Muscle of arm (tissue), 12 donors: ENCODE data around the gene ADCY5. TPM values are rescaled to one million over a fixed set of nuclear protein-coding genes. Genes with fewer than 3 reads are reported as not detected.
A peak's percentile ranks its signal among the peaks of the same experiment; 100 is the strongest.
"Not testable (repeated sequence)": the region's sequence is repeated elsewhere in the genome, so short reads cannot be mapped to it uniquely, and the experiment has no call there.

Source experiments
- DNase-seq: peaks from one replicate; pipeline ENCODE4 v3.0.0-alpha.2; 2013
- polyA plus RNA-seq, 12 donors: library from polyadenylated mRNA; unstranded; fragments of 120-200 nt; gene quantifications; one replicate each; pipeline ENCODE4 v1.2.1, GENCODE V29; 2013; ENCODE audit not compliant: insufficient read length in 12 of 12

The ADCY5 gene
- polyA plus RNA-seq, 12 donors: 2.5 to 10.5 (median 4.3) TPM; not detected in 1

GRCh38 chr3:123270818-123271217 is 178.1 kb downstream of the ADCY5 start:
- DNase-seq: no peak

GRCh38 chr3:123267821-123268220 is 181.1 kb downstream of the ADCY5 start:
- DNase-seq: no peak

- DNase-seq: no peak
Observed at GRCh38 chr3:123263941-123264340, 184.9 kb downstream of the ADCY5 start.

GRCh38 chr3:123262868-123263267 is 186.0 kb downstream of the ADCY5 start:
- no peak for DNase-seq

- DNase-seq: no peak
Observed at GRCh38 chr3:123262226-123262625, 186.7 kb downstream of the ADCY5 start.

GRCh38 chr3:123261666-123262065 is 187.2 kb downstream of the ADCY5 start:
- no peak for DNase-seq

- DNase-seq: peak; percentile 38
Observed at GRCh38 chr3:123258811-123259420, 190.0 kb downstream of the ADCY5 start.

GRCh38 chr3:123258359-123258758 is 190.5 kb downstream of the ADCY5 start:
- no peak for DNase-seq

GRCh38 chr3:123256256-123256655 is 192.6 kb downstream of the ADCY5 start:
- DNase-seq: no peak

- peak; percentile 35 for DNase-seq
Observed at GRCh38 chr3:123246866-123247265, 202.0 kb downstream of the ADCY5 start.

- DNase-seq: no peak
Observed at GRCh38 chr3:123244128-123244527, 204.8 kb downstream of the ADCY5 start.

- DNase-seq: no peak
Observed at GRCh38 chr3:123239756-123240155, 209.1 kb downstream of the ADCY5 start.

GRCh38 chr3:123239186-123239585 is 209.7 kb downstream of the ADCY5 start:
- not testable (repeated sequence) for DNase-seq

- no peak for DNase-seq
Observed at GRCh38 chr3:123236902-123237301, 212.0 kb downstream of the ADCY5 start.

Other genes starting within 250 kb of the ADCY5 start
- gene SEC22A, start 247.1 kb downstream of the ADCY5 start, polyA plus RNA-seq: 10 to 100 TPM in 11 of 12 donors, not detected in 1; 13.0 to 25.1 (median 18.4) TPM
- 10 to 100 TPM in 11 of 12 donors, not detected in 1; 10.3 to 27.5 (median 14.2) TPM for gene HACD2, start 136.0 kb upstream of the ADCY5 start, polyA plus RNA-seq